NT2/D1 (cell line): ENCODE measurements around the gene ERBB4.
"Not testable (repeated sequence)": the region's sequence is repeated elsewhere in the genome, so short reads cannot be mapped to it uniquely, and the experiment has no call there.

ENCODE experiments used
- SUZ12 ChIP-seq: IDR thresholded peaks from 2 replicates; pipeline ENCODE4 v1.6.1; 2011; ENCODE audit not compliant: insufficient read length, insufficient read depth; ENCODE audit errors: extremely low read depth
- YY1 ChIP-seq: IDR thresholded peaks from 2 replicates; pipeline ENCODE4 v1.6.1; 2011; ENCODE audit not compliant: insufficient read length, insufficient read depth
- ZNF274 ChIP-seq: IDR thresholded peaks from 2 replicates; pipeline ENCODE4 v1.6.1; 2011; ENCODE audit warnings: mild to moderate bottlenecking, low read depth, low read length

- not testable (repeated sequence) for TF ChIP-seq YY1, ZNF274, SUZ12
Observed at GRCh38 chr2:211592006-211592405, 946.6 kb downstream of the ERBB4 start.
